DND-41 (cell line): ENCODE measurements around the gene B3GNT7.

Experiments used
- ATAC-seq: fragments of 200-7000 bp; cut with Tn5 transposase; 3 replicates; pipeline ENCODE4 v1.9.1; 2021; ENCODE audit warnings: low read depth; ENCODE audit not compliant: insufficient read depth
- DNase-seq: peaks from one replicate; pipeline ENCODE4 v3.0.0-alpha.2; 2020
- H2AFZ ChIP-seq: 2 replicates; pipeline ENCODE4 v1.6.0; 2012; ENCODE audit warnings: low read depth, low read length
- H3K27ac ChIP-seq: 2 replicates; pipeline ENCODE4 v1.5.1; 2012; ENCODE audit warnings: low read length, inconsistent platforms
- H3K27me3 ChIP-seq: fragments of 200-600 bp; sonication (generic); 2 replicates; pipeline ENCODE4 v1.6.0; 2012; ENCODE audit warnings: low read length, mild to moderate bottlenecking, inconsistent platforms; ENCODE audit not compliant: insufficient read depth, poor library complexity
- H3K36me3 ChIP-seq: 2 replicates; pipeline ENCODE4 v1.5.1; 2012; ENCODE audit warnings: low read length, inconsistent platforms; ENCODE audit not compliant: insufficient read depth
- H3K4me1 ChIP-seq: 2 replicates; pipeline ENCODE4 v1.5.1; 2012; ENCODE audit warnings: mild to moderate bottlenecking, low read length; ENCODE audit not compliant: insufficient read depth
- H3K4me2 ChIP-seq: 2 replicates; pipeline ENCODE4 v1.6.0; 2012; ENCODE audit warnings: mild to moderate bottlenecking, moderate library complexity, low read length, inconsistent platforms; ENCODE audit not compliant: insufficient read depth
- H3K4me3 ChIP-seq, 2 experiments: fragments of 200-600 bp in 1 of 2; shearing (Covaris generic) in 1 of 2; 2 replicates each; pipeline ENCODE4 v1.5.1; 2012 to 2016; ENCODE audit warnings: inconsistent platforms in 2 of 2, low read length in 2 of 2, mild to moderate bottlenecking in 2 of 2, low read depth in 1 of 2, moderate library complexity in 1 of 2
- H3K79me2 ChIP-seq: 2 replicates; pipeline ENCODE4 v1.6.0; 2012; ENCODE audit warnings: low read length, inconsistent platforms; ENCODE audit not compliant: insufficient read depth
- H3K9ac ChIP-seq: 2 replicates; pipeline ENCODE4 v1.6.0; 2012; ENCODE audit warnings: low read depth, mild to moderate bottlenecking, inconsistent platforms, low read length, moderate library complexity
- H3K9me3 ChIP-seq: 2 replicates; pipeline ENCODE4 v1.5.1; 2012; ENCODE audit warnings: low read length, moderate library complexity, mild to moderate bottlenecking, inconsistent platforms; ENCODE audit not compliant: insufficient read depth, severe bottlenecking
- H4K20me1 ChIP-seq: 2 replicates; pipeline ENCODE4 v1.6.0; 2012; ENCODE audit warnings: low read length; ENCODE audit not compliant: insufficient read depth
- CTCF ChIP-seq: IDR thresholded peaks from 2 replicates; pipeline ENCODE4 v1.5.1; 2012; ENCODE audit warnings: borderline replicate concordance, low read length, moderate library complexity, mild to moderate bottlenecking; ENCODE audit not compliant: poor library complexity, severe bottlenecking; ENCODE audit errors: extremely low read depth
- EZH2 ChIP-seq: IDR thresholded peaks from 3 replicates; pipeline ENCODE4 v1.6.1; 2012; ENCODE audit warnings: borderline replicate concordance, low read depth, mild to moderate bottlenecking, moderate library complexity, low read length, inconsistent platforms; ENCODE audit not compliant: severe bottlenecking

The B3GNT7 gene

GRCh38 chr2:231370749-231371429 lies 24.6 kb upstream of the B3GNT7 start:
- Histone ChIP-seq H3K79me2 (no peaks in the 10 kb centered on the region), H3K9me3 (no peaks in the 10 kb centered on the region), H4K20me1 (no peaks in the 10 kb centered on the region), H3K9ac (no peak overlapping the region), H3K4me2 (no peak overlapping the region), H3K36me3 (no peaks in the 10 kb centered on the region), H3K27me3 (no peaks in the 10 kb centered on the region), H3K27ac (no peak overlapping the region), H2AFZ (no peak overlapping the region), H3K4me1 (no peaks in the 10 kb centered on the region), H3K4me3 (no peak overlapping the region)
- ATAC-seq (no peak), DNase-seq (no peak)
- TF ChIP-seq CTCF (no peak), EZH2 (no peak)

- TF ChIP-seq EZH2: no peak
- no peak for DNase-seq
- ATAC-seq: no peak
- Histone ChIP-seq H3K4me2 (no peak overlapping the region), H3K9ac (no peak overlapping the region), H3K9me3 (no peaks in the 10 kb centered on the region), H3K79me2 (no peaks in the 10 kb centered on the region), H4K20me1 (no peaks in the 10 kb centered on the region), H3K36me3 (no peaks in the 10 kb centered on the region), H3K4me3 (no peak overlapping the region), H3K4me1 (no peaks in the 10 kb centered on the region), H3K27me3 (no peaks in the 10 kb centered on the region), H2AFZ (no peak overlapping the region), H3K27ac (no peak overlapping the region)
These were observed 24.0 kb upstream of the B3GNT7 start for GRCh38 chr2:231371430-231372054.

- DNase-seq: no peak
- no peak overlapping the region for H2AFZ ChIP-seq
- no peaks in the 10 kb centered on the region for H3K27me3 ChIP-seq
- no peak overlapping the region for H3K4me2 ChIP-seq
- H3K9ac ChIP-seq: no peak overlapping the region
- H3K4me1 ChIP-seq: no peaks in the 10 kb centered on the region
- H3K9me3 ChIP-seq: no peaks in the 10 kb centered on the region
- no peak overlapping the region for H3K4me3 ChIP-seq
- H4K20me1 ChIP-seq: no peaks in the 10 kb centered on the region
- no peaks in the 10 kb centered on the region for H3K36me3 ChIP-seq
- no peak for ATAC-seq
- TF ChIP-seq CTCF: no peak
- no peak overlapping the region for H3K27ac ChIP-seq
- H3K79me2 ChIP-seq: no peaks in the 10 kb centered on the region
These were observed 23.2 kb upstream of the B3GNT7 start for GRCh38 chr2:231372326-231372725.

- no peak for ATAC-seq
- H3K4me1 ChIP-seq: no peaks in the 10 kb centered on the region
- TF ChIP-seq EZH2: no peak
- no peak for TF ChIP-seq CTCF
These were observed 22.3 kb upstream of the B3GNT7 start for GRCh38 chr2:231373184-231373583.

More at GRCh38 chr2:231373184-231373583, 22.3 kb upstream of the B3GNT7 start:
- H3K36me3 ChIP-seq: no peaks in the 10 kb centered on the region
- DNase-seq: no peak
- H3K9ac ChIP-seq: no peak overlapping the region
- no peaks in the 10 kb centered on the region for H3K27me3 ChIP-seq
- no peak overlapping the region for H3K27ac ChIP-seq
- no peaks in the 10 kb centered on the region for H3K79me2 ChIP-seq
- H2AFZ ChIP-seq: no peak overlapping the region
- H4K20me1 ChIP-seq: no peaks in the 10 kb centered on the region
- H3K9me3 ChIP-seq: no peaks in the 10 kb centered on the region
- H3K4me2 ChIP-seq: no peak overlapping the region
- no peak overlapping the region for H3K4me3 ChIP-seq
